LoVo (cell line): ENCODE measurements around the gene CEMIP.

Experiments
- DNase-seq: peaks from one replicate; pipeline ENCODE4 v3.0.0-alpha.2; 2016; ENCODE audit warnings: low spot score

CEMIP gene

DNA sequence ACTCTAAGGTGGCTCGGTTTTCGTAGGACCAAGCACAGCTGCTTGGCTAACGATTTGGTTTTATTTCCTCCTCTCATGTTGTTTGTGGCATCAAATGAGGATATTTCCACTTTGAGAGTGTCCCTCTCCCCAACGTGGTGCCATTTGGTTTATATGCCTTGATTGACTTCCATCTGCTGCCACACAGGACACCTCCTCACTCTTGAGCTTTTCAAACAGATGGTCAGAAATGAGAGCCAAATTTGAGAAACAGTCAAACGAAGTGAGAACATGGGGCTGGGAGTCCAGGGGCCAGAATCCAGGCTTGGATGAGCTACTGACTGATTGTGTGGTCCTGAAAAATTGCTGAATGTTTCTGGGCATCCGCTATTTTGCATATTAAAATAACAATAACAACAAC is 43.5 kb downstream of the CEMIP start:
- no peak for DNase-seq

DNA sequence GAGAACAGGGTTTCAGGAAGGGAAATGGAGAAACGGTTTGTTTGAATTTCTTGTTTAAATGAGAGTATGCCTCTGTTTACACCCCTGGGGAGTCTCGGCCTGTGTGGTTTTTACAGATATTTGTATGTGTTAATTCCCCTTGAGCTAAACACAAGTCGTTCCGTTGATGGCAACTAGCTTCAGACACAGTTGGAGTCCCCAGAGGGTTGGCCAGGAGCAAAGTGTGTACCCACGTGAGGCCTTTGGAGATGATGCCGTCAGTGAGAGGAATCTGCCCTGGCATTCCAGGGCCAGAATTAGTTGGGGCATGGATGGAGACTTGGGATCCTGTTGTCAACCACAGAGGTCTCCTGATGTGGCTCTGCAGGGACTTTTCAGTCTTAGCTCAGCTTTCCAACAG is 44.0 kb downstream of the CEMIP start:
- no peak for DNase-seq

DNA sequence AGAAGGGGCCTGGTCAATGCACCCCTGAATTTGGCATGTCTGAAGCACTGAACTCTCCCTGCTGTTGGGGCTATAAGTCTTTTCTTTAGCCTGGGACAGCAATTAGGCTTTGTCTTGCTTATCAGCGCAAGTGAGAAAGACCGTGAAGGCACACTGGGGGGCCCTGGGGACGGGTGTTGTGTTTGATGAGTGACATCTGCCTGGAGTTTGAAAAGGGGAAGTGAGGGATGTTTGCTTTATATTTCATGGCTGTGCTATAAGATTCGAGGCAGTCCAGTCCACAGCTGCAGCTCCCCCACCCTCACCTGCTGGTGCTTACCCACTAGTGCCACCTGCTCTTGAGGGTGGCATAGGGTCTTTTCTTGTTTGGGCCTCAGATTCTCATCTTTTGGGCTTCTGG is 44.8 kb downstream of the CEMIP start:
- DNase-seq, result no peak

DNA sequence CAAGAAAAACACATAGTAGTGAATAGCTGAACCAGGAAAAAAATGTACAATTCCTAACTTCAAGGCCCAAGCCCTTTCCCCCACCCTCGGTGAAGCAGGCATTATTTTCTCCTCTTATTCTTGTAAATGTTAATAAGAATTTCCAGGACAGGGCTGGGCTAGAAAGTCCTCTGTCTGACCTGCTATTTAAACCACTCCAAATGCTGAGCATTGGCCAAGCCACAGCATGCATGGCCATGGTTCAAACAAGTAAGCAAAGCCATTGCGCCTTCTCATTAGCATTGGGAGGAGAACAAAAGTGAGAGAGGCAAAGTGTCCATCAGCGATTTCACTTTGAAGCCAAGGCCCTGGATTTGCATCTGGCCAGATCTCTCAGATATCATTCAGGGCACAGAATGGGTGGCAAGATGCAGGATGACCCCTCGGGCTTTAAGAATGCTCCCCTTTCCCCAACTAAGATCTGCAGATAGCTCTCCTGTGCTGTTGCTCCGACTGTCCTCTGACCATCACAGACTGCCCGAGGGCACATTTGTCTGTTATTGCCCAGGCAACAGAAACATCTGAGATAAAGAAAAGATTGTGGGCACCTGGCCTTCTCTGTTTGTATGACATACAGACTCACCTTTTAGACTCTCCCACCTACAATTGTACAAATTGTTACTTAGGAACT is 46.3 kb downstream of the CEMIP start:
- DNase-seq, result no peak

DNA sequence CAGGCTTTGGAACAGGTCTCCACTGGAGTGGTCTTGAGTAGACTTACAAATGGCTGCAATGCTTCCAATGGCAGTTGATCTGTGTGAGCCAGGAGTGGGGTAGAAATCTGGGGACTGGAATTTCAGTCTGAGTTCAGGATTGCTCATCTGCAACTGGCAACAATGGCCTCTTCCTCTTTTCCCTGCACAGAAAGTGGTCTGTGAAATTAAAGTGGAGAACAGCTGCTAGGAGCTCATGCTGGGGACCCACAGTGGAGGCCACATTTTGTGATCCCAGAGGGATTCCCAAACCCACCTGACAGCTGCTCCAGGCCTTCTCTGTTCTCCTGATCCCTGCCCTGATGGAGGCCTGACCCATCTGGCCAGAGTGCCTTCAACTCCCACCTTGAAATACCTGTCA is 49.6 kb downstream of the CEMIP start:
- DNase-seq, result no peak

DNA sequence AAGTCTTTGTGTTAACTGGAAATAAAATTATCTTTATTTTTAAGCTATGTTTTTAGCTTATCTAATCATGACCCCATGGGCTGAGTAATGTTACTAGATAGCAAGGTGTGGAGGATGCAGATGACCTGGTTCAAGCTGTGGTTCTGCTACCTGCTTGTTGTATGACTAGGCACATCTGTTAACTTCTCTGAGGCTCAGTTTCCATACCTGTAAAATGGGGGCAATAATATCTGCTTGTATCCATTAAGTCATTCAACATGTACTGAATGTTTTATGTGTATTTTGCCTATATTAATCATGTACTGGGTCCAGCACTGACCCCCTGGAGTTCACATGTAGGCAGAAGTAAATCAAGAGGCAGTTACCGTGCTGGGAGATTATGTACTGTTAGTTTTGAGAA is 51.5 kb downstream of the CEMIP start:
- no peak for DNase-seq

DNA sequence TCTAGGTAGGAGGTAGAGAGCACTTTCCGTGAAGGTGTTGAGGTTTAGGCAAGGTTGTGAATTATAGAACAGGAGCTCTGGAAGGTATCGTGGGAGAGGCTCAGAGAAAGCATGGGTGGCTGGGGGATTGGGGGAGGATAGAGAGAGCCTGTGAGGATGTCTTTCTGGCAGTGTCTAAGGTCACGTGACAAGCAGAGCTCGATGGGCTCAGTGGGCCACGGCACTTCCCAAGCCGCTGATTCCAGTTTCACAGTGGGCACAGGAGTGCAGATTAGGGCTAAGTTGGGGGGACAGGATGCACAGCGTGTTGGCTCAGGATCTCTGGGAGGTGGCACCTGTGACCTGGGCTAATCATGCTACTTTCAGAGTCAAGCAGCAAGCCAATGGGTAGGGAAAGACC is 52.0 kb downstream of the CEMIP start:
- no peak for DNase-seq

DNA sequence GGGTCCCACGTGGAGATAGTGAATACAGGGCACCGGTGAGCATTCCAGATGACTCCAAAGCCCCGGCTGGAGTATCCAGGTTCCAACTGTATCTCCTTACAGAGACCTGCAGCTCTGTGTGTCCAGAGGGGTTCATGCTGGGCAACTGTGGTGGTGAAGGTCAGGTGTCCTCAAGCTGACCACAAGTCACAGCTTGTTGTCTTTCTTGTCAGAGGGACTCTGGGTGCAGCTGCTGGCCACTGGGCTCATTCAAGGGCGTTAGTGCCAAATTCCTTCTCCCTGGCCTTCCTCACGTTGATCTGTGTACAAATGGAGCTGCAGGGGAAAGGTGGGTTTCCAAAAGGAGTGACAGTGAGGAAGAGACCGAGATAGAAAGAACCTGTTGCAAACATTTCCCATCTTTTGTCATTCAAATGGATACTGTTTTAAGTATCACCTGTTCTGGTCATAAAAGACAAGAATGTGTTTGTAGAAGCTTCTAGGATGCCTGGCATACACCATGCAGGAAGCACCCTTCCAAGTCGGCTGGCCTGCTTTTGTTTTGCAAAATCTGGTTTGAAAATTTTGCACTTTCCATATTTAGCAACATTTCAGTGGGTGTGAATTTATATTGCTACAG is 52.5 kb downstream of the CEMIP start:
- DNase-seq, result no peak

DNA sequence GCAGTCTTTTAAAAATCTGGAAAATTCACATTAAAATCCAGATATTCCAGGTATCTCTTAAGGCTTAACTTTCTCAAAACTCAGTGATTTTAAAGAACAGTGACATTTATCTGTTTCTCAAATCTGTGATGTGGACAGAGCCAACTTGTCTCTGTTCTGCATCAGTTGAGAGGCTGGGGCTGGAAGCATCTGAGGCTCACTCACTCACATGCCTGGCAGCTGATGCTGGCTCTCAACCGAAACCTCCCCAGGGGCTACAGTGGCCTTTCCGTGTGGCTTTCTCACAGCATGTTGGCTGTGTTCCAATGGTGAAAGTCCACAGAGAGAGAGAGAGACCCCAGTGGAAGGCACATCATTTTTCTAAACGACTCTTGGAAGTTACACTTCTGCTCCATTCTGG is 53.5 kb downstream of the CEMIP start:
- no peak for DNase-seq

DNA sequence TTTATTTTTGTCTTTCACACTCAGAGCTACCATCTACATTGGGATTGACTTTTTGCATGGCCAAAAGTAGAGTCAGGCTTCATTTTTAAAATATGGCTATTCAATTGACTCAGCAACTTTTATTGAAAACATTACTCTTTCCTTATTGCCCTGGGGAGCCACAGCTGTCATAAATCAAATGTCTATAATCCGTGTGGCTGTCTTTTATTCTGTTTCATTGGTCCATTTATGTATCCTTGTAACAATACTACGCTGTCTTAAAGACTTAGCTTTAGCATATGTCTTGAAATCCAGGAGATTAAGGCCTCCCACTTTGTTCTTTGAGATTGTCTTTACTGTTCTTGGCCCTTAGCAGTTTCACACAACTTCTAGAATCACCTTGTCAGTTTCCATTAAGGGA is 55.2 kb downstream of the CEMIP start:
- DNase-seq, result no peak

DNA sequence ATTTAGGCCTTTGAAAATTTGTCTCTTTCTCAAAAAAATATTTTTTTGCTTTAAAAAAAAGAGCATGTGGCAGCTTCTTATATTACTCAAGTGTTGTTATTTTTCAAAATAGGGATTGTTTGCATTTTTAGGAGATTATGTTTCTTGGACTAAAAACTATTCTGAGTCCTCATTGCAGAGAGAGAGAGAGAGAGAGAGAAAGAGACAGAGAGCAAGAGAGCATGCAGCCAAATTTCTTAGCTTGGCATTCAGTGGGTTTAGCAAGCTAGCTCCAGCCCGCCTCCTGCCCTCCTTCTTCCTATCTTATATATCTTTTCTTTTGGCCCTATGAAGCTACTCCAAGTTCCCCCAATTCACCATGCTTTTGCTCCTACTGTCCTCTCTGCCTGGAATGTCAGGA is 55.7 kb downstream of the CEMIP start:
- no peak for DNase-seq

DNA sequence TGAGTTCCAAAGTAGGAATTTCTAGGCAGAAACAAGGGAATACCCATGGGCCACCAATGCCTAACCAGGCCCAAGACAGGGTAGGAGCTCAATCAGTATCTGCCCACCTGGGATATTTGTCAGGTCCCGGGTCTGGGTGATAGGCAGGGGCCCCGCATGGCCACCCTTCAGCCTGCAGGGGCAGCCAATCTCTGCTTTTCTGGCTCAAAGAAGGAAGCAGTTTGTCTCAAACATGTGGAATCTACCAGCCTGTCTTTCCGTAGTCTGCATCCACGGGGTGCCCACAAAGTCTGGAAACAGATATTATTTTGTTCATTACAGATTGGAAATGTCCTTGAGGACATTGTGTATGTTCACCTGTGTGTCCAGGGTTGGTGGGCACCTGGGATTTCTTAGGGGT is 56.2 kb downstream of the CEMIP start:
- no peak for DNase-seq

DNA sequence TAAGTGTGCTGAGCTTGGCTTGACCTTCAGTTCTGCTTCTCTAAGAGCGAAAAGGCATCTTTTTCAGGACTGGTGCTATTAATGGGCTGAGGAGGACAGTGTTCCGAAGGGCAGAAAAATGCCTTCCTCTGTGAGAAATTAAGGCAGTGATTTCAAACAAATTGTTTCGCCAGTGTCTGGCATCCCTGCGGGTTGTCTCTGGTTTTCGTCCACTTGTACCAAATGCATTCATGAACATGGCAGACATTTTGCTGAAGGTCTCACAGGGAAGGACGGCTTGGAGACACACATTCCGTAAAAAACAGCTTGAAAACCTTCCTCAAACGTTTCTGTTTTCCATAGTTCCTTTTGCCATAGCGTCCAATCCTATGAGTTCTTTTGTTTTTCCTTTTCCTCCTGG is 57.1 kb downstream of the CEMIP start:
- no peak for DNase-seq

DNA sequence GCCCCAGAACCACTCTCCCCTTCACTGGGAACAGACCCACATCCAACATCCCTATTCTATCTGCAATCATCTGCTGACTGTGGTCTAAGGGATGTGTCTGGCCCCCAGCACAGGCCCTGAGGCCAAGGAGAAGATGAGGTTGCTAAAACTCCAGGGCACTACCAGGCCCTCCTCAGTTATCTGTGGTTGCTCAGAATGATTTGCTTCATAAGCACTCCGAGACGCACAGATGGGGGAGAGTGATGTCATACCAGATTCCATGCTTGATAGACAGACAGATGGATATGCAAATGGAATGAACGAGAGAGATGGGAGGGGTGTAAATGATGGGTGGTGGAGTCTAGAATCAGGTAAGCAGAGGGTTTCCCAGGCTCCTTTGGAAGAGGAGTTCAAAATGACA is 57.8 kb downstream of the CEMIP start:
- no peak for DNase-seq

DNA sequence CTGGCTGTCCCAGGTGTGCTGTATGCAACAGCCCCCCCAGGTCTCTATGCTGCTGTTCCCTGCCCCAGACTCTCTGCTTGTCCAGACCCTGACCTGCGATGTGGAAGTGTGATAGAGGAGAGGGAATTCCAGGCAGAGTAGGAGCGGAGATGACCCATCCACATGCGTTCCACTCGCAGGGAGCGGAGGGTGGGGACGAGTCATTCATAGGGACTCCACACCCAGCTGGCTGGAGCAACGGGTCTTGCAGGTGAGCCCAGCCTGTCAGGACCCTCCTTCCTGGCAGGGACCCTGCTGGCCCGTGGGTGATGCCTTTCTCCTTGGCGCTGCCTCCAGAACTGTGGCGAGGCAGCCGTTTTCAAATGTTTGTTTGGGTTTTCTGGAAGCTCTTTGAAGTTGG is 58.8 kb downstream of the CEMIP start:
- DNase-seq, result no peak

DNA sequence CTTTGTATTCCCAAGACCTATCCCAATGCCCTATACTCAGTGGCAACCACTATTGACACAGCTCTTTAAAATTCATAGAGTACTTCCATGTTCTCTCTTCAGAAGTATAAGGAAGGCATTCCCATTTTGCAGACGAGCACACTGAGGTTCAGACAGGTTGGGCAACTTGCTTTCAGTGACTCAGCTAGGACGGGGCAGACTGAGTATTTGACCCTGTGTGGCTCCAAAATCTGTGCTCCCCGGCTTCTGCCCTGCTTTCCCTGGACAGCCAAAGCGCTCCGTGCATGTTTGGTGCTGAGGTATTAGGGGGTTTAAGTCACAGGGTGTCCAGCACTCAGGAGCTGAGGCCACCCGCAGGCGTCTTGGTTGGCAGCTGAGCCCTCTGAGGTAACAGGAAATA is 59.5 kb downstream of the CEMIP start:
- DNase-seq, result no peak

DNA sequence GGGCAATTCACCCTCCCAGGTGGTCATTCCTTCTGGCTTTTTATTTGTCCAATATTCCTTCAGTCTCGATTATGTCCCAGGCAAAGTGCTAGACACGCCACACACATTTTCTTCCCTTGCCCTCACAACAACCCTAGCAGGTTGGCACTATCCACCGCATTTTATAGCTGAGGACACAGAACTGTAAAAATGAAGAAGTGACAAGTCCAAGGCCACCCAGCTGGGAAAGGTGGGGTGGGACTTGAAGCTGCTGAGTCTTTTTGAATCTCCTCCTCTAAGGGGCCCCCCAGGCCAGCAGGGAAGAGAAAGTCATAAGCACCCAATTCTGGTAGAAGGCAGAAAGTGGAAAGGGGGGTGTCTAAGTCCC is 60.6 kb downstream of the CEMIP start:
- DNase-seq, result no peak

DNA sequence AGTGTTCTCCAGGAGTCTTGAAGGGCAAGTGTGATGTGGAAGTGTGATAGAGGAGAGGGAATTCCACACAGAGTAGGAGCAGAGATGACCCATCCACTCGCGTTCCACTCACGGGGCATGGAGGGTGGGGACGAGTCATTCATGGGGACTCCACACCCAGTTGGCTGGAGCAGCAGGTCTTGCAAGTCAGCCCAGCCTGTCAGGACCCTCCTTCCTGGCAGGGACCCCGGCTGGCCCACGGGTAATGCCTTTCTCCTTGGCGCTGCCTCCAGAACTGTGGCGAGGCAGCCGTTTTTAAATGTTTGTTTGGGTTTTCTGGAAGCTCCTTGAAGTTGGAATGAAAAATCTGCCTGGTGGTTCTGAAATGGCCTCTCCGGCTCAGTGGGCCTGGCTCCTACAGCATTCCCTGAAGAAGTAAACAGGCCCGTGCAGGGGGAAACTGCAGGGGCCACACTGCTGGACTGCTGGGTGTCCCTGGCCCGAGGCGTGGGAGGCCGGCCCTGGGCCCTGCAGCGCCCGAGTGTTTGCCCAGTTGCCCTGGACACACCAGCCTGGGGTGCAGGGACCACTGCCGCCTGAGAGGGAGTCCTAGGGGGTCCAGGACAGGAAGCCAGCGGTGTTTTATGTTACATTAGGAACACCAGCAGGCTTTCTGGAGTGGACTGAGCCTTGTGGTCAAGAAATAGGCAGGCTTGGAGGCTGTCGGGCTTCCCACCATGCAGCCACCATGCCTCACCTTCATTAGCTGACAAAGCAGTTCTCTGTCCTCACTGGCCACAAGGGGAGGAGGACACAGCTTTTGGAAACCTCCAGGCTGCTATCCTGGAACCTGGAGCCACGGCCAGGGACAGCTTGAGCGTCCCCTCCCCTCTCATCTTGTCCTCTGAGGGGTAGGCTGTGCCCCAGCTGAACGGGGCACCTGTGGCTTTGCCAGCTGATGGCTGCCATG is 61.3 kb downstream of the CEMIP start:
- DNase-seq, result no peak

DNA sequence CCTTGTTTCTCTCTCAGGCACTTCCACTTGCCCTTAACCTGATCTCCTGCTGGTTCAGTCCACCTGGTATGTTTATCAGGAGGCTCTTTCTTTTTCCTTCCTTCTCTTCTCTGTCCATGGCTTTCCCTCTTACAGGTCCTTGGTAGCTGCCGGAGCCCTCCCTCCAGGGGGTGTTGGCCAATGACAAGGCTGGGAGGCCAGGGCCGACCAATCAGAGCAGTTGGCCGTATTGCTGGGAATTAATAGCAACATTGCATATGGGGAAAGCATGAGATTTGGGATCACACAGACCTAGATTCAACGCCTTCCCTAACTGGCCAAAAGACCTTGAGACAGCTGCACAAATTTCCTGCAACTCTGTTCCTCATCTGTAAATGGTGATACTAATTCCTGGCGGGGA is 62.4 kb downstream of the CEMIP start:
- DNase-seq, result no peak

DNA sequence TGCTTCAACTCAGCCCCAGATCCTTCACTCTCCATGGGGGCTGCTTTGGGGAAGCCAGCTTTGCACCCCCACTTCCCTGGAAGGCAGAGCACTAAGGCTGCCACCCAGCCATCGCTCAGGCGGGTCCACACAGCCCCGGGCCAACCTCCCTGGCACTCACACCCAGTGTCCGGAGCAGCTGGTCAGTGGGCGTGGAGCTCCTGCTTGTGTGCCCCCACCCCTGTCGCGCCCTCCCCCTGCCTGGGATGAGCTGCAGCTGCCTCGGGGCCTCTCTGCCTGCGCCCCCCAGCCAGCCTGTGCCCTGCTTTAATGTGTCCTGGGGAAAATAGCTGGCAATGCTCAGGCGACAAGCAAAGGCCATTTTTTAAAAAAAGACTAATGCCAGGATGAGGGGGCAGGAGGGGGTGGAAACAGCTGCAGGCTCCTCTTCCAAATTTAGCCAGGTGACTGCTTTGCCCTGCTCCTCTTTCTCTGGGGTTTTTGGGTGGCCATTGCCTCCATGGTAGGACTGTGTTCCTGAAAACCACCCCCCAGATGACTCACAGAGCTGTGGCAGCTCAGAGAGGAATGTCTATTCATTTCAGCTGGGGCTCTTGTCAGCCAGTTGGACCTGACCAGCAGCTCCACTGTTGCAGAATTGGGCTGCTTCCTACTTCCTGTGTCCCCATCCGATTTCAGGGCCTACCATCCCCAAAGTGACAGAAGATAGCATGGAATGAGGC is 65.0 kb downstream of the CEMIP start:
- DNase-seq, result no peak

DNA sequence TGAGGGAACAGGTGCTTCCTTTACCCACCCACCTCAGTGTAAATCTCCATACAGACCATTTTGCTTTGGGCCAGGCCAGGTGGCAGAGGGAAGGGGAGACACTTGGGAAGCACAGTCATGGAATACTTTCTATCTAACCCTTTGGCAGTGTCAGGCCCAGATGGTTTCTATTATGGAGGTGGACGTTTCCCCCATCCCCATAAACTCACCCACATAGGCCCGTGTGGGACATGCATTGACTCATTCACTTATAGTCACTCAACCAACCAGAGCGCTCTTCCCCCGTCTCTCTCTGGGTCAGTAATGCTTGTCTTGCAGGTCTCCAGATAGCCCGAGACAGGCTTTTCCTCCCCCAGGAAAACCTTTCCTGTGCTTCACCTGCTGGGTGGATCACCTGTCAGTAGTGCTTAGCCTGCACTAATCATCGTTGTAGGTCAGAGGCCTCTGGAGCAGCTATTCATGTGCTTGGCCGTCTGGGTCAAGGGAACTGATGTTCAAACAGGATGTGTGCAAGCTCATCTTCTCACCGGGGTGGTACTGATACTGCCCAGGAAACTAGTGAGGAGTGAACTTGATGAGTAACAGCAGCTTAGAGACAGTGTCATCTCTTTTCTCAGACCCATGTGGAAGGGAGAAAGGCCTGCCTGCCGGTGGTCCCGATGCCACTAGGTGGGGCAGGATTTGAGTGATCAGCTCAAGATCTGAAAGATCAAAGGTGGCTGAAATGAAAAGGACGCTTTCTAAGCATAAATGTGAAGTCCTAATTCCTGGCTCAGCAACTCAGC is 67.1 kb downstream of the CEMIP start:
- no peak for DNase-seq

DNA sequence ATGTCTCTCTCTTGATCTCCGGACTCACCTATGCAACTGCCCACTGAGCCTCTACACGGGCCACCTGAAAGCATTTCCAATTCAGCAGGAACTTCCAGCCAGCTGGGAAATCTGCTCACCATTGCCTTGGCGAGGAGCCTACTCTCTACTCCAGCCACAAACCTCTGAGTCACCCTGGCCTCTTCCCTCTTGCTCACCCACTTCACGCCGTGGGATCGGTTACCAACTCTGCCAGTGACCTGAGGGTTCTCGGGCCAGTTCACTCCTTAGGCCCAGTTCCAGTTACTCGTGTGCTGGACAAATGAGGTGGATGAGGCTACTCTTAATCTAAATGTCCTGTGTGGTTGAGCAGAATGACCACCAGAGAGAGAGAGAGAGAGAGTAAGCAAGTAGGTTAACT is 70.1 kb downstream of the CEMIP start:
- peak; percentile 70 for DNase-seq
